H1 (cell line): ENCODE measurements around the gene ERC1. TPM values are rescaled to one million over a fixed set of nuclear protein-coding genes. Genes with fewer than 3 reads are reported as not detected.

ENCODE experiments used
- CTCF ChIA-PET: fragments of 300-600 bp; sonication (Branson Sonifier 250); formaldehyde crosslinking; loops from one replicate; lab custom pipeline; 2021; ENCODE audit not compliant: partially characterized antibody; lab: Charles Lee
- POLR2A ChIA-PET: fragments of 300-600 bp; sonication (Branson Sonifier 250); formaldehyde crosslinking; loops from one replicate; lab custom pipeline; 2021; ENCODE audit warnings: inconsistent platforms; ENCODE audit not compliant: partially characterized antibody; lab: Charles Lee
- DNase-seq, 2 experiments: peaks; one replicate each; pipeline versions ENCODE4 v3.0.0 to v3.0.0-alpha.2; 2010 to 2022; ENCODE audit warnings: low spot score in 2 of 2, low read depth in 1 of 2, mixed read lengths in 1 of 2
- FAIRE-seq: peaks from 2 replicates; lab custom pipeline; 2011; peaks lifted over from hg19 to GRCh38; lab: Jason Lieb, UNC
- H2AFZ ChIP-seq: 2 replicates; pipeline ENCODE4 v1.8.1; 2012; ENCODE audit warnings: low read length, inconsistent platforms
- H2AK5ac ChIP-seq: 2 replicates; pipeline ENCODE4 v1.6.1; 2013; ENCODE audit warnings: low read depth, low read length
- H2BK120ac ChIP-seq: replicated peaks from 2 replicates; pipeline ENCODE3; 2013; ENCODE audit warnings: low read depth, low read length, inconsistent platforms
- H2BK12ac ChIP-seq: 2 replicates; pipeline ENCODE4 v1.6.1; 2013; ENCODE audit warnings: low read depth, low read length
- H2BK15ac ChIP-seq: 2 replicates; pipeline ENCODE4 v1.6.1; 2013; ENCODE audit warnings: low read length
- H2BK20ac ChIP-seq: 2 replicates; pipeline ENCODE4 v1.6.1; 2013; ENCODE audit warnings: low read length
- H2BK5ac ChIP-seq: 2 replicates; pipeline ENCODE4 v1.6.1; 2013; ENCODE audit warnings: low read depth, low read length
- H3K14ac ChIP-seq: 2 replicates; pipeline ENCODE4 v1.6.1; 2013; ENCODE audit warnings: inconsistent platforms; ENCODE audit not compliant: insufficient read length
- H3K18ac ChIP-seq: 2 replicates; pipeline ENCODE4 v1.6.1; 2013; ENCODE audit warnings: low read length; ENCODE audit errors: extremely low read depth
- H3K23ac ChIP-seq: 2 replicates; pipeline ENCODE4 v1.6.1; 2013; ENCODE audit warnings: inconsistent platforms; ENCODE audit not compliant: insufficient read length
- H3K23me2 ChIP-seq: 2 replicates; pipeline ENCODE4 v1.6.1; 2013; ENCODE audit warnings: low read depth, low read length
- H3K27ac ChIP-seq: 2 replicates; pipeline ENCODE4 v1.6.1; 2011; ENCODE audit warnings: low read depth, low read length, inconsistent platforms
- H3K27me3 ChIP-seq, 4 experiments: replicated peaks in 1 of 4; 1 replicate in 1 of 4; 2 replicates in 3 of 4; pipeline versions ENCODE4 v1.6.1 to v1.8.1; 2011 to 2013; ENCODE audit warnings: low read length in 3 of 4, mild to moderate bottlenecking in 3 of 4, inconsistent platforms in 2 of 4, mixed read lengths in 2 of 4, moderate library complexity in 1 of 4; ENCODE audit not compliant: control insufficient read depth in 3 of 4, insufficient read depth in 3 of 4; ENCODE audit errors: extremely low read depth in 1 of 4
- H3K36me3 ChIP-seq, 4 experiments: 2 replicates each; pipeline versions ENCODE4 v1.6.1 to v1.8.1; 2011 to 2013; ENCODE audit warnings: mild to moderate bottlenecking in 4 of 4, low read length in 3 of 4, moderate library complexity in 2 of 4, control low read depth in 1 of 4, inconsistent platforms in 1 of 4; ENCODE audit not compliant: insufficient read depth in 4 of 4, control insufficient read depth in 2 of 4
- H3K4ac ChIP-seq: replicated peaks from 2 replicates; pipeline ENCODE3; 2013; ENCODE audit warnings: low read length, low read depth, mixed read lengths, inconsistent platforms; ENCODE audit not compliant: insufficient read length
- H3K4me1 ChIP-seq, 4 experiments: replicated peaks in 1 of 4; 1 replicate in 1 of 4; 2 replicates in 3 of 4; pipeline versions ENCODE4 v1.6.1 to v1.8.1; 2011 to 2013; ENCODE audit warnings: low read length in 3 of 4, inconsistent platforms in 2 of 4, mixed read lengths in 1 of 4; ENCODE audit not compliant: insufficient read depth in 4 of 4, control insufficient read depth in 3 of 4
- H3K4me2 ChIP-seq, 2 experiments: 2 replicates each; pipeline versions ENCODE4 v1.6.1 to v1.8.1; 2011 to 2013; ENCODE audit warnings: low read depth in 2 of 2, low read length in 2 of 2, control low read depth in 1 of 2, inconsistent platforms in 1 of 2, mild to moderate bottlenecking in 1 of 2; ENCODE audit not compliant: insufficient read depth in 1 of 2
- H3K4me3 ChIP-seq, 4 experiments: fragments of 200-600, 300-600 bp in 1 of 4; sonication (generic), shearing (Covaris generic), sonication (Bioruptor Twin) in 1 of 4; 2 replicates each; pipeline versions ENCODE4 v1.5.1 to v1.8.1; 2011 to 2016; ENCODE audit warnings: low read length in 4 of 4, low read depth in 3 of 4, control low read depth in 2 of 4, inconsistent platforms in 2 of 4, mild to moderate bottlenecking in 2 of 4, mixed read lengths in 1 of 4, moderate library complexity in 1 of 4; ENCODE audit not compliant: insufficient read depth in 2 of 4; ENCODE audit errors: extremely low read depth in 1 of 4
- H3K56ac ChIP-seq: replicated peaks from 2 replicates; pipeline ENCODE3; 2013; ENCODE audit warnings: low read depth, mild to moderate bottlenecking, mixed read lengths, low read length, inconsistent platforms; ENCODE audit not compliant: insufficient read length
- H3K79me1 ChIP-seq: 2 replicates; pipeline ENCODE4 v1.6.1; 2013; ENCODE audit warnings: low read depth, low read length, control low read depth
- H3K79me2 ChIP-seq, 2 experiments: 2 replicates each; pipeline versions ENCODE4 v1.6.1 to v1.8.1; 2012 to 2013; ENCODE audit warnings: low read length in 2 of 2, mild to moderate bottlenecking in 2 of 2, inconsistent platforms in 1 of 2; ENCODE audit not compliant: insufficient read depth in 2 of 2, control insufficient read depth in 1 of 2
- H3K9ac ChIP-seq, 4 experiments: replicated peaks in 1 of 4; 1 replicate in 1 of 4; 2 replicates in 3 of 4; pipeline versions ENCODE4 v1.6.1 to v1.8.1; 2011 to 2013; ENCODE audit warnings: low read depth in 3 of 4, low read length in 3 of 4, control low read depth in 2 of 4, mild to moderate bottlenecking in 2 of 4, moderate library complexity in 2 of 4, inconsistent platforms in 1 of 4; ENCODE audit errors: extremely low read depth in 1 of 4
- H3K9me3 ChIP-seq, 2 experiments: 2 replicates each; pipeline versions ENCODE4 v1.6.1 to v1.8.1; 2012 to 2013; ENCODE audit warnings: mild to moderate bottlenecking in 2 of 2, moderate library complexity in 2 of 2, control low read depth in 1 of 2, inconsistent platforms in 1 of 2, low read depth in 1 of 2, low read length in 1 of 2, mixed read lengths in 1 of 2; ENCODE audit not compliant: insufficient read depth in 2 of 2
- H4K20me1 ChIP-seq, 2 experiments: replicated peaks in 1 of 2; 2 replicates each; pipeline versions ENCODE3 to v1.8.1; 2011 to 2013; ENCODE audit warnings: inconsistent platforms in 2 of 2, low read length in 2 of 2, mild to moderate bottlenecking in 1 of 2; ENCODE audit not compliant: insufficient read depth in 2 of 2, control insufficient read depth in 1 of 2
- H4K5ac ChIP-seq: 2 replicates; pipeline ENCODE4 v1.6.1; 2013; ENCODE audit warnings: low read length, low read depth, mixed read lengths, inconsistent platforms; ENCODE audit not compliant: insufficient read length
- H4K8ac ChIP-seq: 2 replicates; pipeline ENCODE4 v1.8.0; 2013; ENCODE audit warnings: mild to moderate bottlenecking, moderate library complexity, low read length, inconsistent platforms; ENCODE audit not compliant: insufficient read depth; ENCODE audit errors: extremely low read depth
- H4K91ac ChIP-seq: replicated peaks from 2 replicates; pipeline ENCODE3; 2013; ENCODE audit warnings: low read length, mixed read lengths, inconsistent platforms; ENCODE audit not compliant: insufficient read length
- BACH1 ChIP-seq: IDR thresholded peaks from 2 replicates; pipeline ENCODE4 v1.6.1; 2012; ENCODE audit warnings: low read length, improper control_type of control experiment
- BCL11A ChIP-seq, 2 experiments: IDR thresholded peaks; one replicate each; pipeline ENCODE4 v1.6.1; 2011; ENCODE audit warnings: low read depth in 2 of 2, low read length in 2 of 2, mild to moderate bottlenecking in 2 of 2
- CBX8 ChIP-seq: fragments of 300-800, 300-1000 bp; sonication (generic); IDR thresholded peaks from 2 replicates; pipeline ENCODE4 v1.7.1; 2016; ENCODE audit warnings: low read depth, low read length, borderline replicate concordance
- FOSL1 ChIP-seq: IDR thresholded peaks from 2 replicates; pipeline ENCODE4 v1.6.1; 2011; ENCODE audit warnings: mild to moderate bottlenecking, low read depth, low read length, moderate library complexity; ENCODE audit not compliant: insufficient read depth
- MAFK ChIP-seq: IDR thresholded peaks from 2 replicates; pipeline ENCODE4 v1.6.1; 2012; ENCODE audit warnings: low read depth, mild to moderate bottlenecking, improper control_type of control experiment, low read length
- NANOG ChIP-seq: IDR thresholded peaks from 2 replicates; pipeline ENCODE4 v1.6.1; 2011; ENCODE audit warnings: low read length, low read depth, mild to moderate bottlenecking, inconsistent platforms; ENCODE audit not compliant: insufficient read depth, poor library complexity, severe bottlenecking
- POLR2A ChIP-seq, 2 experiments: IDR thresholded peaks; 1 replicate in 1 of 2; 2 replicates in 1 of 2; pipeline ENCODE4 v1.6.1; 2011; ENCODE audit warnings: low read depth in 2 of 2, low read length in 2 of 2, mild to moderate bottlenecking in 2 of 2; ENCODE audit errors: control extremely low read depth in 1 of 2
- RBBP5 ChIP-seq: IDR thresholded peaks from 2 replicates; pipeline ENCODE4 v1.7.1; 2012; ENCODE audit warnings: low read depth, mild to moderate bottlenecking, inconsistent platforms, low read length, moderate library complexity, borderline replicate concordance
- RFX5 ChIP-seq: IDR thresholded peaks from 2 replicates; pipeline ENCODE4 v1.6.1; 2011; ENCODE audit warnings: low read depth, low read length, improper control_type of control experiment, borderline replicate concordance
- SAP30 ChIP-seq: fragments of 300-600 bp; sonication (generic); IDR thresholded peaks from 2 replicates; pipeline ENCODE4 v1.7.1; 2012; ENCODE audit warnings: low read length, moderate library complexity, mild to moderate bottlenecking, inconsistent platforms; ENCODE audit not compliant: insufficient read depth, insufficient replicate concordance
- SIRT6 ChIP-seq: IDR thresholded peaks from one replicate; pipeline ENCODE4 v1.7.1; 2012; ENCODE audit warnings: low read length, inconsistent platforms
- SP4 ChIP-seq: IDR thresholded peaks from 2 replicates; pipeline ENCODE4 v1.6.1; 2012; ENCODE audit warnings: low read length, inconsistent platforms
- TCF12 ChIP-seq: IDR thresholded peaks from 2 replicates; pipeline ENCODE4 v1.6.1; 2011; ENCODE audit warnings: low read depth, mild to moderate bottlenecking, low read length
- TEAD4 ChIP-seq: IDR thresholded peaks from 2 replicates; pipeline ENCODE4 v1.6.1; 2012; ENCODE audit warnings: low read depth, low read length, inconsistent platforms, mixed read lengths
- YY1 ChIP-seq: IDR thresholded peaks from 2 replicates; pipeline ENCODE4 v1.6.1; 2011; ENCODE audit warnings: low read depth, mild to moderate bottlenecking, low read length
- WGBS, 2 experiments: shearing (Covaris generic) in 1 of 2; methylation state at CpG; one replicate each; pipeline versions ENCODE4 v1.1.6 to v1.1.7; 2013 to 2015; ENCODE audit warnings: low lambda C conversion rate in 2 of 2, mixed read lengths in 2 of 2, inconsistent platforms in 1 of 2, low coverage in 1 of 2, missing lambda C conversion rate in 1 of 2; ENCODE audit not compliant: insufficient replicate concordance in 2 of 2, insufficient coverage in 1 of 2, insufficient read length in 1 of 2; ENCODE audit errors: extremely low coverage in 1 of 2, missing lambda C conversion rate in 1 of 2; 5-methylcytosine and 5-hydroxymethylcytosine counted together
- polyA plus RNA-seq, 7 experiments: library from polyadenylated mRNA; depleted of rRNA in 3 of 7; stranded (reverse) in 5 of 7; unstranded in 2 of 7; fragments of >200 nt in 5 of 7; fragments of 200-250 nt in 2 of 7; gene quantifications; 1 replicate in 5 of 7; 2 replicates in 1 of 7; 4 replicates in 1 of 7; pipeline versions ENCODE4 v1.2.1 to v1.2.3, GENCODE V29; 2011 to 2013; ENCODE audit warnings: missing spikeins in 2 of 7, mixed read lengths in 2 of 7
- total RNA-seq: library from RNA; stranded (reverse); fragmentation: NEBNext Ultra II Directional; extraction: Animal tissue kit (Norgen Biotek cat#: 25700); gene quantifications from 2 replicates; pipeline ENCODE4 v1.2.1, GENCODE V29; 2021
- TF ChIP-seq, protein P1 (sequence below): IDR thresholded peaks from 2 replicates; pipeline ENCODE4 v1.6.1; 2012; ENCODE audit warnings: inconsistent platforms

ERC1 gene
- total and polyA plus RNA-seq, 2 of the 8 experiments (the other 6 are each of a cell fraction or from before 2014, with no cell fraction given) = 7.8 to 45.7 TPM

- Histone ChIP-seq H2BK5ac (no peak overlapping the region), H3K14ac (no peak overlapping the region), H2AFZ (no peak overlapping the region), H3K27ac (no peak overlapping the region), H4K8ac (no peak overlapping the region), H3K4me1 (peaks cover 0 to 3% (median 0%) of the 10 kb centered on the region in 4 experiments; a peak in 1 of 7 replicates), H2BK20ac (no peak overlapping the region), H3K4ac (no peak overlapping the region), H2BK12ac (no peak overlapping the region), H3K4me3 (no peak overlapping the region), H4K5ac (no peak overlapping the region), H4K91ac (no peak overlapping the region), H3K79me2 (no peaks in the 10 kb centered on the region), H3K79me1 (no peaks in the 10 kb centered on the region), H2AK5ac (no peak overlapping the region), H3K27me3 (no peaks in the 10 kb centered on the region), H3K36me3 (no peaks in the 10 kb centered on the region), H3K4me2 (no peak overlapping the region), H2BK15ac (no peak overlapping the region), H3K9ac (no peak overlapping the region), H3K18ac (no peak overlapping the region), H3K56ac (no peak overlapping the region), H4K20me1 (no peaks in the 10 kb centered on the region), H3K23ac (no peak overlapping the region), H3K9me3 (no peaks in the 10 kb centered on the region), H2BK120ac (no peak overlapping the region), H3K23me2 (no peaks in the 10 kb centered on the region)
- ChIA-PET POLR2A (interaction anchor here (0.8 kb wide), 1 partner anchor 17 kb away, joined by 3 read pairs; no protein-coding TSS in a partner anchor), CTCF (no interaction called here)
- DNase-seq = no peak
- FAIRE-seq = no peak
- 95% methylated on average over 6 of the region's 6 CpGs; no CpG with 5 or more reads in 1 of the 2 experiments for WGBS, 2 experiments
- TF ChIP-seq YY1 (no peak), TEAD4 (no peak), BCL11A (IDR thresholded peaks at IDR 0.05; ENCODE audit: low read depth in 2 of 2, low read length in 2 of 2) (no peak), POLR2A (IDR thresholded peaks at IDR 0.05; ENCODE audit: control extremely low read depth in 1 of 2, low read depth in 2 of 2, low read length in 2 of 2) (no peak), SP4 (no peak), SIRT6 (no peak), NANOG (no peak), RBBP5 (no peak), SAP30 (no peak), RFX5 (no peak), BACH1 (no peak), FOSL1 (no peak), CBX8 (no peak), TCF12 (no peak), MAFK (no peak)
- TF ChIP-seq, protein P1, sequence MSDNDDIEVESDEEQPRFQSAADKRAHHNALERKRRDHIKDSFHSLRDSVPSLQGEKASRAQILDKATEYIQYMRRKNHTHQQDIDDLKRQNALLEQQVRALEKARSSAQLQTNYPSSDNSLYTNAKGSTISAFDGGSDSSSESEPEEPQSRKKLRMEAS = no peak
These were observed 24.3 kb upstream of the ERC1 start for GRCh38 chr12:966724-967123.
